Osteocyte (in vitro differentiated cells): Measurements from ENCODE around the gene SH3PXD2A. TPM values are rescaled to one million over a fixed set of nuclear protein-coding genes. Genes with fewer than 3 reads are reported as not detected.
A peak's percentile ranks its signal among the peaks of the same experiment; 100 is the strongest.

ENCODE experiments used
- DNase-seq: peaks from one replicate; pipeline ENCODE4 v3.0.0; 2021; ENCODE audit warnings: mixed read lengths; ENCODE audit not compliant: unreplicated experiment; ENCODE audit errors: extremely low spot score
- H3K27ac Mint-ChIP-seq: one replicate; pipeline ENCODE4 v1.8.0; 2021; ENCODE audit warnings: mild to moderate bottlenecking, mixed read lengths; ENCODE audit not compliant: unreplicated experiment
- H3K27me3 Mint-ChIP-seq: one replicate; pipeline ENCODE4 v1.8.0; 2021; ENCODE audit warnings: mixed read lengths; ENCODE audit not compliant: unreplicated experiment
- H3K36me3 Mint-ChIP-seq: one replicate; pipeline ENCODE4 v1.8.0; 2021; ENCODE audit warnings: mixed read lengths; ENCODE audit not compliant: unreplicated experiment
- H3K4me1 Mint-ChIP-seq: one replicate; pipeline ENCODE4 v1.8.0; 2021; ENCODE audit warnings: mixed read lengths; ENCODE audit not compliant: unreplicated experiment
- H3K4me3 Mint-ChIP-seq: one replicate; pipeline ENCODE4 v1.8.0; 2021; ENCODE audit warnings: mild to moderate bottlenecking, moderate library complexity, mixed read lengths; ENCODE audit not compliant: unreplicated experiment
- H3K9me3 Mint-ChIP-seq: one replicate; pipeline ENCODE4 v1.8.0; 2021; ENCODE audit warnings: mixed read lengths; ENCODE audit not compliant: unreplicated experiment
- CTCF ChIP-seq: fragments of 200-600 bp; sonication (generic); IDR thresholded peaks from 2 replicates; pipeline ENCODE4 v1.5.0; 2021; ENCODE audit warnings: antibody characterized with exemption, mild to moderate bottlenecking, moderate library complexity
- total RNA-seq: library from RNA; stranded (reverse); gene quantifications from 2 replicates; pipeline ENCODE4 v1.2.1, GENCODE V29; 2021

SH3PXD2A gene
- total RNA-seq, 1 donor from 2014 or later = 43.0 TPM

GRCh38 chr10:103834436-103835095, 20.8 kb downstream of the SH3PXD2A start:
- Mint-ChIP-seq H3K27me3 (peaks cover 5% of the 10 kb centered on the region), H3K4me3 (no peak overlapping the region), H3K36me3 (no peaks in the 10 kb centered on the region), H3K4me1 (peaks cover 18% of the 10 kb centered on the region), H3K27ac (no peak overlapping the region), H3K9me3 (no peaks in the 10 kb centered on the region)
- DNase-seq = no peak
- TF ChIP-seq CTCF = no peak

- Mint-ChIP-seq H3K9me3 (no peaks in the 10 kb centered on the region), H3K36me3 (no peaks in the 10 kb centered on the region), H3K4me1 (peaks cover 25% of the 10 kb centered on the region), H3K27ac (peak overlapping the region; percentile 6), H3K27me3 (peaks cover 5% of the 10 kb centered on the region), H3K4me3 (no peak overlapping the region)
- no peak for DNase-seq
- TF ChIP-seq CTCF = no peak
Measured at GRCh38 chr10:103833731-103834365, 21.5 kb downstream of the SH3PXD2A start.

GRCh38 chr10:103832806-103833205, 22.6 kb downstream of the SH3PXD2A start:
- no peak for DNase-seq
- no peak overlapping the region for H3K27ac Mint-ChIP-seq
- peaks cover 5% of the 10 kb centered on the region for H3K27me3 Mint-ChIP-seq
- H3K4me3 Mint-ChIP-seq = no peak overlapping the region
- peaks cover 36% of the 10 kb centered on the region for H3K4me1 Mint-ChIP-seq
- no peak for TF ChIP-seq CTCF
- no peaks in the 10 kb centered on the region for H3K36me3 Mint-ChIP-seq
- no peaks in the 10 kb centered on the region for H3K9me3 Mint-ChIP-seq

- DNase-seq = no peak
- Mint-ChIP-seq H3K4me1 (peaks cover 39% of the 10 kb centered on the region), H3K4me3 (no peak overlapping the region), H3K36me3 (no peaks in the 10 kb centered on the region), H3K9me3 (no peaks in the 10 kb centered on the region), H3K27ac (no peak overlapping the region), H3K27me3 (peaks cover 9% of the 10 kb centered on the region)
- TF ChIP-seq CTCF = no peak
Measured at GRCh38 chr10:103829838-103830465, 25.4 kb downstream of the SH3PXD2A start.

GRCh38 chr10:103829278-103829677, 26.1 kb downstream of the SH3PXD2A start:
- H3K4me1 Mint-ChIP-seq = peaks cover 42% of the 10 kb centered on the region
- no peaks in the 10 kb centered on the region for H3K9me3 Mint-ChIP-seq
- peak overlapping the region; percentile 61 for H3K27ac Mint-ChIP-seq
- DNase-seq = no peak
- H3K27me3 Mint-ChIP-seq = peaks cover 9% of the 10 kb centered on the region
- H3K36me3 Mint-ChIP-seq = no peaks in the 10 kb centered on the region
- no peak overlapping the region for H3K4me3 Mint-ChIP-seq
- no peak for TF ChIP-seq CTCF
